PC-9 (cell line): ENCODE measurements around the gene ROBO1. TPM values are rescaled to one million over a fixed set of nuclear protein-coding genes. Genes with fewer than 3 reads are reported as not detected.

Source experiments
- BruUV-seq: library from RNA; stranded (reverse); fragments of 400-500 nt; replicated peaks from 2 replicates; lab custom pipeline; 2021; lab: Mats Ljungman, UMichigan
- CTCF ChIA-PET: fragments of 300-600 bp; sonication (Branson Sonifier 250); formaldehyde crosslinking; loops from one replicate; lab custom pipeline; 2022; ENCODE audit warnings: antibody characterized with exemption; lab: Charles Lee
- POLR2A ChIA-PET: fragments of 300-600 bp; sonication (Branson Sonifier 250); formaldehyde crosslinking; loops from one replicate; lab custom pipeline; 2022; ENCODE audit warnings: antibody characterized with exemption; ENCODE audit not compliant: unreplicated experiment; lab: Charles Lee
- DNase-seq, 2 experiments: peaks; one replicate each; pipeline versions ENCODE4 v3.0.0 to v3.0.0-alpha.2; 2015 to 2022; ENCODE audit warnings: mixed read lengths in 1 of 2
- H2AFZ ChIP-seq: fragments of 200-600 bp; sonication (generic); 2 replicates; pipeline ENCODE4 v1.8.1; 2017; ENCODE audit warnings: antibody characterized with exemption
- H3F3A ChIP-seq: fragments of 200-600 bp; sonication (generic); 2 replicates; pipeline ENCODE4 v1.8.1; 2017; ENCODE audit warnings: antibody characterized with exemption, mild to moderate bottlenecking, low read depth; ENCODE audit not compliant: insufficient read depth
- H3K27ac ChIP-seq: fragments of 200-600 bp; sonication (generic); 2 replicates; pipeline ENCODE4 v1.6.1; 2016; ENCODE audit warnings: mixed run types
- H3K27me3 ChIP-seq: fragments of 200-600 bp; sonication (generic); 2 replicates; pipeline ENCODE4 v1.6.1; 2016; ENCODE audit warnings: low read depth, mixed run types; ENCODE audit not compliant: insufficient read depth
- H3K36me3 ChIP-seq: fragments of 200-600 bp; sonication (generic); 2 replicates; pipeline ENCODE4 v1.6.1; 2016; ENCODE audit warnings: low read depth, mixed run types
- H3K4me1 ChIP-seq: fragments of 200-600 bp; sonication (generic); replicated peaks from 2 replicates; pipeline ENCODE4 v1.6.1; 2016; ENCODE audit warnings: mixed run types; ENCODE audit not compliant: insufficient read depth
- H3K4me2 ChIP-seq: fragments of 200-600 bp; sonication (generic); 2 replicates; pipeline ENCODE4 v1.6.1; 2017; ENCODE audit warnings: mixed run types
- H3K4me3 ChIP-seq: fragments of 200-600 bp; sonication (generic); 2 replicates; pipeline ENCODE4 v1.6.1; 2016; ENCODE audit warnings: mixed run types
- H3K79me2 ChIP-seq: fragments of 200-600 bp; sonication (generic); 2 replicates; pipeline ENCODE4 v1.6.1; 2017; ENCODE audit warnings: low read depth, mixed run types
- H3K9me2 ChIP-seq: fragments of 200-600 bp; sonication (generic); 2 replicates; pipeline ENCODE4 v1.8.1; 2017; ENCODE audit warnings: mild to moderate bottlenecking; ENCODE audit not compliant: insufficient read depth
- H3K9me3 ChIP-seq: fragments of 200-600 bp; sonication (generic); 2 replicates; pipeline ENCODE4 v1.8.1; 2016; ENCODE audit warnings: low read depth; ENCODE audit not compliant: insufficient read depth
- H4K20me1 ChIP-seq: fragments of 200-600 bp; sonication (generic); 2 replicates; pipeline ENCODE4 v1.8.1; 2017; ENCODE audit not compliant: insufficient read depth
- CTCF ChIP-seq: fragments of 200-600 bp; sonication (generic); conservative IDR thresholded peaks from 2 replicates; pipeline ENCODE4 v1.6.1; 2017; ENCODE audit warnings: mixed run types, antibody characterized with exemption, mild to moderate bottlenecking, moderate library complexity
- EZH2 ChIP-seq: fragments of 200-600 bp; sonication (generic); IDR thresholded peaks from 2 replicates; pipeline ENCODE4 v1.8.0; 2017; ENCODE audit warnings: antibody characterized with exemption, low read depth
- intact Hi-C: fragments of 100-400 bp; cut with micrococcal nuclease; formaldehyde crosslinking; loops from one replicate; pipeline ENCODE4 v1.10.0; 2022; ENCODE audit not compliant: unreplicated experiment
- total RNA-seq: library from RNA; stranded (reverse); gene quantifications from 2 replicates; pipeline ENCODE4 v1.2.3, GENCODE V29; 2021

Gene ROBO1
- total RNA-seq, 1 experiment from 2014 or later: 17.5 TPM

GRCh38 chr3:78804251-78805037 is 963.4 kb downstream of the ROBO1 start:
- Histone ChIP-seq H3K4me2 (no peak overlapping the region), H3K9me3 (no peaks in the 10 kb centered on the region), H3K79me2 (no peaks in the 10 kb centered on the region), H3K4me1 (no peaks in the 10 kb centered on the region), H2AFZ (no peak overlapping the region), H3K9me2 (no peaks in the 10 kb centered on the region; the same call in 1 of the 2 replicates), H3K27me3 (no peaks in the 10 kb centered on the region), H3K27ac (no peak overlapping the region), H3K4me3 (no peak overlapping the region), H4K20me1 (no peaks in the 10 kb centered on the region), H3F3A (no peaks in the 10 kb centered on the region), H3K36me3 (no peaks in the 10 kb centered on the region)
- ChIA-PET POLR2A (no interaction called here), CTCF (no interaction called here)
- intact Hi-C loops: no loop called here
- no TSS peak for BruUV-seq
- TF ChIP-seq EZH2: no peak
- no peak for TF ChIP-seq CTCF
- no peak for DNase-seq

GRCh38 chr3:78802562-78802930 is 965.3 kb downstream of the ROBO1 start:
- Histone ChIP-seq H4K20me1 (no peaks in the 10 kb centered on the region), H3K36me3 (no peaks in the 10 kb centered on the region), H3K27me3 (no peaks in the 10 kb centered on the region), H3K9me3 (no peaks in the 10 kb centered on the region), H3K4me2 (no peak overlapping the region), H3K4me3 (no peak overlapping the region), H2AFZ (no peak overlapping the region), H3K79me2 (no peaks in the 10 kb centered on the region), H3K9me2 (no peaks in the 10 kb centered on the region), H3K27ac (no peak overlapping the region), H3F3A (no peaks in the 10 kb centered on the region), H3K4me1 (0 out of 2 replicates have a peak, but pooled peaks cover 13% of the 10 kb centered on the region)
- intact Hi-C loops: no loop called here
- no TSS peak for BruUV-seq
- ChIA-PET CTCF (no interaction called here), POLR2A (no interaction called here)
- no peak for TF ChIP-seq CTCF
- no peak for TF ChIP-seq EZH2
- DNase-seq: no peak

- no peak for DNase-seq
- TF ChIP-seq EZH2: no peak
- no peak for TF ChIP-seq CTCF
- no TSS peak for BruUV-seq
- no peak overlapping the region for H3K27ac ChIP-seq
- H2AFZ ChIP-seq: no peak overlapping the region
- no peaks in the 10 kb centered on the region for H3K9me2 ChIP-seq
- 0 out of 2 replicates have a peak, but pooled peaks cover 13% of the 10 kb centered on the region for H3K4me1 ChIP-seq
- no peaks in the 10 kb centered on the region for H3K27me3 ChIP-seq
- no peaks in the 10 kb centered on the region for H3F3A ChIP-seq
- H4K20me1 ChIP-seq: no peaks in the 10 kb centered on the region
- no peaks in the 10 kb centered on the region for H3K36me3 ChIP-seq
- intact Hi-C loops: no loop called here
- H3K4me3 ChIP-seq: no peak overlapping the region
- POLR2A ChIA-PET: no interaction called here
- H3K4me2 ChIP-seq: no peak overlapping the region
- no peaks in the 10 kb centered on the region for H3K79me2 ChIP-seq
- CTCF ChIA-PET: no interaction called here
- H3K9me3 ChIP-seq: no peaks in the 10 kb centered on the region
Observed at GRCh38 chr3:78801926-78802561, 965.8 kb downstream of the ROBO1 start.
